Caco-2 (cell line): ENCODE measurements around the gene MRPL22. TPM values are rescaled to one million over a fixed set of nuclear protein-coding genes. Genes with fewer than 3 reads are reported as not detected.

Experiments used
- BruUV-seq: library from RNA; stranded (reverse); fragments of 400-500 nt; replicated peaks from 2 replicates; lab custom pipeline; 2021; lab: Mats Ljungman, UMichigan
- CTCF ChIA-PET: fragments of 300-600 bp; sonication (Branson Sonifier 250); formaldehyde crosslinking; loops from one replicate; lab custom pipeline; 2022; ENCODE audit warnings: antibody characterized with exemption; lab: Charles Lee
- POLR2A ChIA-PET: fragments of 300-600 bp; sonication (Branson Sonifier 250); formaldehyde crosslinking; loops from one replicate; lab custom pipeline; 2022; ENCODE audit warnings: antibody characterized with exemption; lab: Charles Lee
- DNase-seq, 2 experiments: peaks; one replicate each; pipeline versions ENCODE4 v3.0.0 to v3.0.0-alpha.2; 2020 to 2022
- H3K27me3 ChIP-seq: replicated peaks from 2 replicates; pipeline ENCODE4 v1.6.0; 2011; ENCODE audit warnings: low read length; ENCODE audit not compliant: control insufficient read depth, insufficient read depth
- H3K36me3 ChIP-seq: 2 replicates; pipeline ENCODE4 v1.5.1; 2011; ENCODE audit warnings: low read length; ENCODE audit not compliant: control insufficient read depth, insufficient read depth
- H3K4me1 ChIP-seq: fragments of 250-450 bp; sonication (Bioruptor Pico); 2 replicates; pipeline ENCODE4 v1.5.1; 2020; ENCODE audit warnings: mild to moderate bottlenecking
- H3K4me3 ChIP-seq: 2 replicates; pipeline ENCODE4 v1.5.1; 2011; ENCODE audit warnings: low read depth, mild to moderate bottlenecking, control low read depth, low read length
- H3K9me3 ChIP-seq: fragments of 250-450 bp; sonication (Bioruptor Pico); 2 replicates; pipeline ENCODE4 v1.5.1; 2020; ENCODE audit warnings: mild to moderate bottlenecking, moderate library complexity
- H3K27ac Mint-ChIP-seq: one replicate; pipeline ENCODE4 v1.8.0; 2022; ENCODE audit warnings: mixed read lengths; ENCODE audit not compliant: unreplicated experiment
- H3K27me3 Mint-ChIP-seq: one replicate; pipeline ENCODE4 v1.8.0; 2022; ENCODE audit warnings: mixed read lengths; ENCODE audit not compliant: insufficient read depth, unreplicated experiment
- H3K36me3 Mint-ChIP-seq: one replicate; pipeline ENCODE4 v1.8.0; 2022; ENCODE audit warnings: mild to moderate bottlenecking, mixed read lengths; ENCODE audit not compliant: insufficient read depth, unreplicated experiment
- H3K4me1 Mint-ChIP-seq: one replicate; pipeline ENCODE4 v1.8.0; 2022; ENCODE audit warnings: low read depth, mixed read lengths; ENCODE audit not compliant: unreplicated experiment
- H3K4me3 Mint-ChIP-seq: one replicate; pipeline ENCODE4 v1.8.0; 2022; ENCODE audit warnings: mild to moderate bottlenecking, moderate library complexity, mixed read lengths; ENCODE audit not compliant: unreplicated experiment
- H3K9me3 Mint-ChIP-seq: one replicate; pipeline ENCODE4 v1.8.0; 2022; ENCODE audit warnings: mixed read lengths; ENCODE audit not compliant: unreplicated experiment
- intact Hi-C: fragments of 100-400 bp; cut with micrococcal nuclease; formaldehyde crosslinking; loops from one replicate; pipeline ENCODE4 v1.10.0; 2022; ENCODE audit not compliant: unreplicated experiment
- total RNA-seq: library from RNA; stranded (reverse); gene quantifications from 2 replicates; pipeline ENCODE4 v1.2.3, GENCODE V29; 2022
- TF ChIP-seq, protein P1 (sequence below), 2 experiments: fragments of 200-600 bp in 1 of 2; IDR thresholded peaks; 1 replicate in 1 of 2; 2 replicates in 1 of 2; pipeline versions ENCODE4 v1.5.1 to v1.8.0; 2011 to 2022; ENCODE audit warnings: antibody characterized with exemption in 1 of 2, control low read depth in 1 of 2, inconsistent platforms in 1 of 2, low read depth in 1 of 2, low read length in 1 of 2, mild to moderate bottlenecking in 1 of 2, moderate library complexity in 1 of 2; ENCODE audit not compliant: insufficient read depth in 1 of 2, severe bottlenecking in 1 of 2, unreplicated experiment in 1 of 2

Gene MRPL22
- total RNA-seq, 1 experiment from 2014 or later, result 84.8 TPM

DNA sequence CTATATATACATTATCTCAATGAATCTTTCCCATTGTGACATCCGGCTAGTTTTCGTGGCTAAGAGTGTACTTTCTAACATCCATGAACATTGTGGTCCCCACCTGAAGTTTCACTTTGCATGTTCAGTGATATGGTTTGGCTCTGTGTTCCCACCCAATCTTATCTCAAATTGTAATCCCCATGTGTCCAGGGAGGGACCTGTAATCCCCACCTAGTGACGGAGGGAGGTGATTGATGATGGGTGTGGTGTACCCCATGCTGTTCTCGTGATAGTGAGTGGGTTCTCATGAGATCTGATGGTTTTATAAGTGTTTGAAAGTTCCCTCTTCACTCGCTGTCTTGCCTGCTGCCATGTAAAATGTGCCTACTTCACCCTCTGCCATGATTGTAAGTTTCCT lies 28.1 kb downstream of the MRPL22 start:
- BruUV-seq, result no TSS peak
- ChIA-PET CTCF (no interaction called here), POLR2A (no interaction called here)
- intact Hi-C loops, result no loop called here
- H3K9me3 Mint-ChIP-seq, result no peaks in the 10 kb centered on the region
- no peak for DNase-seq
- no peaks in the 10 kb centered on the region for H3K27me3 Mint-ChIP-seq
- Histone ChIP-seq H3K36me3 (no peaks in the 10 kb centered on the region), H3K4me3 (no peak overlapping the region), H3K4me1 (no peaks in the 10 kb centered on the region), H3K27me3 (no peaks in the 10 kb centered on the region), H3K9me3 (no peaks in the 10 kb centered on the region)
- peaks cover 7% of the 10 kb centered on the region for H3K36me3 Mint-ChIP-seq
- TF ChIP-seq, protein P1, sequence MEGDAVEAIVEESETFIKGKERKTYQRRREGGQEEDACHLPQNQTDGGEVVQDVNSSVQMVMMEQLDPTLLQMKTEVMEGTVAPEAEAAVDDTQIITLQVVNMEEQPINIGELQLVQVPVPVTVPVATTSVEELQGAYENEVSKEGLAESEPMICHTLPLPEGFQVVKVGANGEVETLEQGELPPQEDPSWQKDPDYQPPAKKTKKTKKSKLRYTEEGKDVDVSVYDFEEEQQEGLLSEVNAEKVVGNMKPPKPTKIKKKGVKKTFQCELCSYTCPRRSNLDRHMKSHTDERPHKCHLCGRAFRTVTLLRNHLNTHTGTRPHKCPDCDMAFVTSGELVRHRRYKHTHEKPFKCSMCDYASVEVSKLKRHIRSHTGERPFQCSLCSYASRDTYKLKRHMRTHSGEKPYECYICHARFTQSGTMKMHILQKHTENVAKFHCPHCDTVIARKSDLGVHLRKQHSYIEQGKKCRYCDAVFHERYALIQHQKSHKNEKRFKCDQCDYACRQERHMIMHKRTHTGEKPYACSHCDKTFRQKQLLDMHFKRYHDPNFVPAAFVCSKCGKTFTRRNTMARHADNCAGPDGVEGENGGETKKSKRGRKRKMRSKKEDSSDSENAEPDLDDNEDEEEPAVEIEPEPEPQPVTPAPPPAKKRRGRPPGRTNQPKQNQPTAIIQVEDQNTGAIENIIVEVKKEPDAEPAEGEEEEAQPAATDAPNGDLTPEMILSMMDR (IDR thresholded peaks at IDR 0.05; ENCODE audit: insufficient read depth in 1 of 2, low read depth in 1 of 2, low read length in 1 of 2, severe bottlenecking in 1 of 2, unreplicated experiment in 1 of 2), result no peak
- H3K4me3 Mint-ChIP-seq, result no peak overlapping the region
- H3K4me1 Mint-ChIP-seq, result no peaks in the 10 kb centered on the region
- H3K27ac Mint-ChIP-seq, result no peak overlapping the region

DNA sequence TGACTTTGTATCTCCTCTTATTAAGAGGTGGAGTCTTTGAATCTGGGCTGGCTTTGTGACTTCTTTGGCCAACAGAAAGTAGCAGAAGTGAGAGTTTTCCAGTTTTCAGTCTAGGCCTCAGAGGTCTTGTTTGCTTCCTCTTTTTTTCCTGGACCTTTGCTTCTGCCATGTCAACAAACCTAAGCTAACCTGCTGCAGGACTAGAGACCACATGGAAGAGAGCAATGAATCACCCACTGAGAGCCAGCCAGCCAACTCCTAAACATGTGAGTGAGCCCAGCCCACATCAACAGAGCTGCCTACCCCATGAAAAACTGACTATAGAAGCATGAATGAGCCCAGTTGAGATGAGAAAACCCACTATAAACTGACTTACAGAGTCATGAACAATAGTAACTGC lies 29.9 kb downstream of the MRPL22 start:
- Mint-ChIP-seq H3K9me3 (no peaks in the 10 kb centered on the region), H3K4me1 (no peaks in the 10 kb centered on the region), H3K27ac (no peak overlapping the region), H3K36me3 (peaks cover 7% of the 10 kb centered on the region), H3K4me3 (no peak overlapping the region), H3K27me3 (no peaks in the 10 kb centered on the region)
- TF ChIP-seq, protein P1 (IDR thresholded peaks at IDR 0.05; ENCODE audit: insufficient read depth in 1 of 2, low read depth in 1 of 2, low read length in 1 of 2, severe bottlenecking in 1 of 2, unreplicated experiment in 1 of 2), result no peak
- DNase-seq, result peak in 1 of 2 experiments; percentile 6
- ChIA-PET CTCF (interaction anchor here (0.7 to 2.8 kb wide), 2 partner anchors 58 to 117 kb away, joined by 4 to 21 read pairs; no protein-coding TSS in a partner anchor), POLR2A (no interaction called here)
- intact Hi-C loops, result no loop called here
- Histone ChIP-seq H3K4me1 (no peaks in the 10 kb centered on the region), H3K27me3 (no peaks in the 10 kb centered on the region), H3K36me3 (no peaks in the 10 kb centered on the region), H3K9me3 (no peaks in the 10 kb centered on the region), H3K4me3 (no peak overlapping the region)
- BruUV-seq, result no TSS peak

GRCh38 chr5:154971501-154971900 lies 30.6 kb downstream of the MRPL22 start:
- H3K36me3 Mint-ChIP-seq, result peaks cover 7% of the 10 kb centered on the region
- no peaks in the 10 kb centered on the region for H3K27me3 Mint-ChIP-seq
- TF ChIP-seq, protein P1 (IDR thresholded peaks at IDR 0.05; ENCODE audit: insufficient read depth in 1 of 2, low read depth in 1 of 2, low read length in 1 of 2, severe bottlenecking in 1 of 2, unreplicated experiment in 1 of 2), result no peak
- H3K27ac Mint-ChIP-seq, result no peak overlapping the region
- no TSS peak for BruUV-seq
- no peaks in the 10 kb centered on the region for H3K4me1 Mint-ChIP-seq
- Histone ChIP-seq H3K4me3 (no peak overlapping the region), H3K9me3 (no peaks in the 10 kb centered on the region), H3K4me1 (no peaks in the 10 kb centered on the region), H3K27me3 (no peaks in the 10 kb centered on the region), H3K36me3 (no peaks in the 10 kb centered on the region)
- CTCF ChIA-PET, result interaction anchor here (0.5 to 2.8 kb wide), 5 partner anchors 21 to 116 kb away, joined by 4 to 21 read pairs (median 7); no protein-coding TSS in a partner anchor
- H3K4me3 Mint-ChIP-seq, result no peak overlapping the region
- POLR2A ChIA-PET, result no interaction called here
- intact Hi-C loops, result no loop called here
- no peak for DNase-seq
- no peaks in the 10 kb centered on the region for H3K9me3 Mint-ChIP-seq
